Endothelial cell of hepatic sinusoid (primary cell): ENCODE results near the gene NMD3.
"Not testable (repeated sequence)": the region's sequence is repeated elsewhere in the genome, so short reads cannot be mapped to it uniquely, and the experiment has no call there.

Experiments
- in situ Hi-C: cut with HindIII; loops from 2 replicates; pipeline ENCODE4 v1.10.0; 2017; ENCODE audit warnings: low sequenced_read_pairs

Gene NMD3

DNA sequence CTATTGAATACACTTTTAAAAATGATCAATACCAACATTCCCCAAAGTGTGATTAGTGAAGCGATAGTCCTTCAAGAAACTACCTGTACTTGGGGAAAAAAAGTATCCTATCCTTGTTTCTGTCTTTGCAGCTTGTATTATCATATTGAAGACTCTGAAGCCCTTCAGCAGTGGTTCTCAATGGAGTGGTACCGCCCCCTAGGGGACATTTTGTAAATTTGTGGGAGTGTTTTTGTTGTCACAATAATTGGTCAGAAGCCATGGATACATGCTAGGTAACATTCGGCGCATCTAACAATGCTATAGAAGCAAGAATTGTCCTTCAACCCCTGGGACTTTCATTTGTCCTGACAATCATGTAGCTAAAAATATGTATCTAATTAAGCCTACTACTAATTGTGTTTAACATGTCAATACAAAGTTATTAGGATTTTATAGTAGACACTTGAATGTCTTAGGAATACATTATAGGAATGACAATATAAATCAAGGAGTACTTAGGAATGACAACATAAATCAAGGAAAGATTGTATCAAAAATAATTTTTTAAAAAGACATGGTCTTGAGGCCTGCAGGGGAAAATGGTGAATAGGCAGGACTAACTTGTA is 53.7 kb downstream of the NMD3 start:
- in situ Hi-C loops: no loop called here

DNA sequence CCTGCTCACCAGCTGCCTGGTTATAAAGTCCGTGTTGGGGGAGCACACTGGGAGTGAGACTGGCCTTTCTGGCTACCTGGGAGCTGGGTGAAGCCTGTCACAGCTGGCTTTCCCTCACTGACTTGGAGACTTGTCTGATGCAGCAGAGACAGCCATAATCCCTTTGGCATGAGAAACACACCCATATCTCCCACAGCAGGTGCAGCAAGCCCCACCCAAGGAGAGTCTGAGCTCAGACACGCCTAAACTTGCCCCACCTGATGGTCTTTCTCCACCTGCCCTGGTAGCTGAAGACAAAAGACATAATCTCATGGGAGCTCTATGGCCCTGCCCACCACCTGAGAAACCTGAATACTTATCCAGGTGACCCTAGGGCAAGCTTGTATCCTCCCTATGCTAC is 54.8 kb downstream of the NMD3 start:
- in situ Hi-C loops: no loop called here

DNA sequence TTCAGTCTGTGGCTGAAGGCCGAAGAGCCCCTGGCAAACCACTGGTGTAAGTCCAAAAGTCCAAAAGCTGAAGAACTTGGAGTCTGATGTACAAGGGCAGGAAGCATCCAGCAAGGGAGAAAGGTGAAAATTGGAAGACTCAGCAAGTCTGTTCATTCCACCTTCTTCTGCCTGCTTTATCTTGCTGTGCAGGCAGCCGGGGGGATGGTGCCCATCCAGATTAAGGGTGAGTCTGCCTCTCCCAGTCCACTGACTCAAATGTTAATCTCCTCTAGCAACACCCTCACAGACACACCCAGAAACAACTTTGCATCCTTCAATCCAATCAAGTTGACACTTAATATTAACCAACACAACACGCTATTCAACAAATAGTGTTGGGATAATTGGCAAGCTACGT is 61.3 kb downstream of the NMD3 start:
- in situ Hi-C loops: not testable (repeated sequence)

DNA sequence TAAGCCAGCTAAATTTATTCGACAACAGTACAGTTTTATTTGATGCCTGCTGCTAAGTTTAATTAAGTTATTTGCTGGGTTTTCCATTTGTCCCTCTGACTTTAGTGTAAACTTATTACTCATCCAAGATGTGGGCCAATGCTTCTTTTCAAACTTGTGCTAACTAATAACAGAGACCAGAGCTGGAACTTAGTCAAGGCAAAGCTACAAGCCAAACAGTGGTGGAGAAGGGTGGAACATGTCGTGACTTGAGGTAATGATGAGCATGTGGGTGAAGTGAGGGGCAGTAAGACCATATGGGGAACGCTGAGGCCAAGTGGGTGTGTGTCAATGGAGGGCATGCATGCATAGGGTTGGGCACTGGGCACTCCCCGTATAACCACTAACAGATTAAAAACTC is 63.9 kb downstream of the NMD3 start:
- in situ Hi-C loops: no loop called here

DNA sequence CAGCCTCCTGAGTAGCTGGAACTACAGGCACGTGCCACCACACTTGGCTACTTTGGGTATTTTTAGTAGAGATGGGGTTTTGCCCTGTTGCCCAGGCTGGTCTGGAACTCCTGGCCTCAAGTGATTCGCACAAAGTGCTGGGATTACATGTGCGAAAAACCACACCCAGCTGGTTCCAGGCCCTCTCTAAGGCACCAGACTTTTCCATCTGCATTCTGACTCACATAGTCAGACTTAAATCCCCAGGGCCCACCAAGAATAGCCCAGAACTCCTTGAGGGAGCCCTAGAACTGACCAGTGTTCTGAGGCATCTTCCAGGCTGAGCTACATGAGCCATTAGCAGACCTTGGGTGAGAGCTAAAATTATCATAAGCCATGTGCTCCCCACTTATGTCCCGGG is 68.1 kb downstream of the NMD3 start:
- in situ Hi-C loops: no loop called here

DNA sequence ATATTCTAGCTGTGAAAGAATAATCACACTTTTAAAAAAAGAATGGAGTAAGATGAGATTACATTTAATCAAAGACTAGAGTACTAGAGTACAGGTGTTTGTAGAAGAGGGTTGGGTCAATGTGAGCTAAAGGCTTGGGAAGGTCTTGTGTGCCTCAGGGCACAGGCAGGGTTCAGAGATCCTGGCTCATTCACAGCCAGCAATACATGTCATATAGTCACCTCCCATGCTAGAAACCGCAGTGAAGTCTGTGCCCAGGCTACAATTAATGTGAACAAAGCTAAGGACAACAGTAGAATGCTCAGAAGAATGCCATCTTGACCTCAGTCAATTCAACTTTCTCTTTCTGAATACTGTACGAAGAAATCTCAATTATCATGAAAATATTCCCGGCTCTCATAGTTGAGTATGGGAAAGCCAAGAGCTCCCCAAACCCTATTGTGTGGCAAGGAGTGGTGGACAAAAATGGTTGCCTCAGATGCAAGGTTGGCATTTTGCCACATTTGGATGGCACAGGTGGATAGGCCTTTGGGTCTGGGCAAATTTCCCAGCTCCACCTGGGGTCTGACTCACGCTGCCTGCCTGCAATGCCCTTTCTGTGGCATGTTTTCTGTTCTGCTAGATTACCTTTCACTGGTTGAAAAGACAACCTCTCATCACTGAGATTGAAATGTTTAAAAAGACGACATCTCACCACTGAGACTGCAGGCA is 70.2 kb downstream of the NMD3 start:
- in situ Hi-C loops: no loop called here

DNA sequence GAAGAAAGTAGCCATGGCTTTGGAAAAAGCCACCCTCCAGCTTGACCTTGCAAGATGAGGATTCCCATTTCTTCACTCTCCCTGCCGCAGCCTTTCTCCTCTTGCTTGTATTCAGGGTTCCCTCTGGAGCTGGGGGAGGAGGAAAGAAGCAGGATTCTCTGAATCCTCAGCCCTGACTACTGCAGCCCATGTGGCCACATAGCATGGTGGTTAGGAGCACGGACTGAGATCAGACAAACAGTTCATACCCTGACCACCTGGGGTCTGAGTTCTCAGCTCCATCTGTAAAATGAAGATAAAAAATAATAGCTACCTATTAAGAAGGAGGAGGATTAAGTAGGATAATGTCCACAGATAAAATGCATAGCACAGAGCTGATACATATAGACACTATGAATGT is 72.3 kb downstream of the NMD3 start:
- in situ Hi-C loops: no loop called here

DNA sequence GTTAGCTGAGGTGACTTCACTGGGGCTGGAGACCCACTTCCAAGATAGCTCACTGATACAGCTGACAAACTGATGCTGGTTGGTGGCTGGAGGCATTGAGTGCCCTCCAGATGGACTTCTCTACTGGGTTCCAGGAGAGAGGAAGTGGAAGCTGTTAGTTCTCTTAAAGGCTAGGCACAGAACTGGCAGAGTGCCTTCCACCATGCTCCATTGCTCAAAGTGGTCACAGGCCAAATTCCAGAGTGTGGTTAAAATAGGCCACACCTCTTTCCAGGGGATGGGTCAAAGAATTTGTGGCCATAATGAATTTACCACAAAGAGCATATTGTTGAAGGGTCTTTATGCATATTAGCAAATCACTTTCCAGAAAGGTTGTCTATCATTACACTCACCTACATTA is 74.2 kb downstream of the NMD3 start:
- in situ Hi-C loops: no loop called here

DNA sequence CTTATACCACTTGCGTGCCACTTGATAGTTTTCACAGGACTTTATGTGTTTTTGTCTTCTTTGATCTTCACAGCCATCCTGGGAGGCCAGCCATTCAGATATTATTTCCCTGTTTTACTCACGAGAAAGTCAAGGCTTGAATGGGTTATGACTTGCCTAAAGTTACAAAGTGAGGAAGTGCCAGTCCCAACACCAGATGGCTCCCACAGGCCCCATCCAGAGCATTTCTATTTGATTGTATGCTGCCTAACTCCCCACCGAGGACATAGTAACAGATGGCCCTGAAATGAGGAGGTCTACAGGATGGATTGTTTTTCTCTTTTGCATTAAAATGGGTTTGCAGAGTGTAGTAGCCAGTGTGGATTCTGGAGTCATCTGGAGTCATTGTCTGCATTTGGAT is 75.7 kb downstream of the NMD3 start:
- in situ Hi-C loops: no loop called here
